HepG2 (cell line): ENCODE data around the gene MIDN. TPM values are rescaled to one million over a fixed set of nuclear protein-coding genes. Genes with fewer than 3 reads are reported as not detected.

ENCODE experiments used
- ARID4A ChIP-seq: sonication (generic); formaldehyde crosslinking; IDR thresholded peaks from 2 replicates; pipeline ENCODE4 v1.5.0; 2020; ENCODE audit warnings: mild to moderate bottlenecking, missing genetic modification reagents, borderline replicate concordance
- EP300 ChIP-seq, 3 experiments: sonication (generic) in 1 of 3; formaldehyde crosslinking in 1 of 3; IDR thresholded peaks; 2 replicates each; pipeline versions ENCODE4 v1.5.1 to v1.6.1; 2011 to 2020; ENCODE audit warnings: low read depth in 2 of 3, low read length in 2 of 3, borderline replicate concordance in 1 of 3, improper control_type of control experiment in 1 of 3, mild to moderate bottlenecking in 1 of 3, missing genetic modification reagents in 1 of 3, moderate library complexity in 1 of 3
- JARID2 ChIP-seq: sonication (generic); formaldehyde crosslinking; IDR thresholded peaks from 2 replicates; pipeline ENCODE4 v1.8.1; 2023; ENCODE audit warnings: missing genetic modification reagents, inconsistent platforms; ENCODE audit not compliant: insufficient replicate concordance
- POGZ ChIP-seq: sonication (generic); formaldehyde crosslinking; IDR thresholded peaks from 2 replicates; pipeline ENCODE4 v1.4.0; 2020; ENCODE audit warnings: mild to moderate bottlenecking, missing genetic modification reagents
- PRMT3 ChIP-seq: sonication (generic); formaldehyde crosslinking; IDR thresholded peaks from 2 replicates; pipeline ENCODE4 v1.8.1; 2022; ENCODE audit warnings: low read depth, mild to moderate bottlenecking, moderate library complexity, missing genetic modification reagents, borderline replicate concordance
- RXRA ChIP-seq: sonication (generic); formaldehyde crosslinking; IDR thresholded peaks from 2 replicates; pipeline ENCODE4 v1.5.1; 2020; ENCODE audit warnings: missing genetic modification reagents
- ZBTB44 ChIP-seq: sonication (generic); formaldehyde crosslinking; IDR thresholded peaks from 2 replicates; pipeline ENCODE4 v1.4.0; 2020; ENCODE audit warnings: missing genetic modification reagents
- ZBTB7A ChIP-seq: sonication (generic); formaldehyde crosslinking; IDR thresholded peaks from 2 replicates; pipeline ENCODE4 v1.8.0; 2022; ENCODE audit warnings: mild to moderate bottlenecking, missing genetic modification reagents
- ZNF407 ChIP-seq: sonication (generic); formaldehyde crosslinking; IDR thresholded peaks from one replicate; pipeline ENCODE4 v1.5.1; 2020; ENCODE audit warnings: mild to moderate bottlenecking, missing genetic modification reagents; ENCODE audit errors: not compliant biosample characterization
- ZNF816 ChIP-seq: sonication (generic); formaldehyde crosslinking; IDR thresholded peaks from 2 replicates; pipeline ENCODE4 v1.8.0; 2022; ENCODE audit warnings: missing genetic modification reagents, mild to moderate bottlenecking, borderline replicate concordance
- polyA plus RNA-seq, 8 experiments: library from polyadenylated mRNA; depleted of rRNA in 3 of 8; stranded (reverse) in 7 of 8; unstranded in 1 of 8; fragments of >200 nt; fragmentation: Illumina TruSeq in 4 of 8; extraction: Trizol in 4 of 8; gene quantifications; 2 replicates each; pipeline versions ENCODE4 v1.2.1 to v1.2.3, GENCODE V29; 2011 to 2016; ENCODE audit warnings: low read depth in 4 of 8, missing spikeins in 1 of 8, mixed read lengths in 1 of 8; ENCODE audit not compliant: insufficient read depth in 1 of 8
- total RNA-seq, 5 experiments: library from RNA; depleted of rRNA; stranded (reverse); fragments of >200 nt; fragmentation: Illumina TruSeq; extraction: Trizol; gene quantifications; 2 replicates each; pipeline ENCODE4 v1.2.3, GENCODE V29; 2016; ENCODE audit warnings: low read depth in 1 of 5

MIDN gene
- total and polyA plus RNA-seq, 2 of the 13 experiments (the other 11 are each of a cell fraction or from before 2014, with no cell fraction given), result 8.4 to 18.0 TPM

GRCh38 chr19:1266129-1266915 is 17.9 kb downstream of the MIDN start (continued):
- no peak for TF ChIP-seq JARID2 (CRISPR knock-in tag)
- 0 out of 4 replicates have a peak, but pooled peaks of 1 of the 2 experiments have one; percentile 25 for TF ChIP-seq EP300 (IDR thresholded peaks at IDR 0.05; ENCODE audit: low read depth in 2 of 2, low read length in 2 of 2)
- TF ChIP-seq EP300 (CRISPR knock-in tag; IDR thresholded peaks at IDR 0.05; ENCODE audit: borderline replicate concordance), result no peak; the same call in 1 of the 2 replicates
- TF ChIP-seq ARID4A (CRISPR knock-in tag), result peak; percentile 79; the same call in 1 of the 2 replicates
- TF ChIP-seq ZNF816, result peak; percentile 86
- TF ChIP-seq PRMT3 (CRISPR knock-in tag), result no peak
- no peak for TF ChIP-seq ZBTB44
- TF ChIP-seq RXRA (CRISPR knock-in tag), result peak; percentile 89
- TF ChIP-seq ZNF407 (CRISPR knock-in tag), result no peak
- TF ChIP-seq ZBTB7A (CRISPR knock-in tag), result peak; percentile 2; the same call in 1 of the 2 replicates
- no peak for TF ChIP-seq POGZ (CRISPR knock-in tag)
